Activated gamma-delta T cell treated with Interleukin-2 at 50 U/mL for 16 hours (primary cell): ENCODE measurements around the gene P2RX7.
"Not testable (repeated sequence)": the region's sequence is repeated elsewhere in the genome, so short reads cannot be mapped to it uniquely, and the experiment has no call there.

Experiments
- DNase-seq: peaks from one replicate; pipeline ENCODE4 v3.0.0-alpha.2; 2020

P2RX7 gene

DNA sequence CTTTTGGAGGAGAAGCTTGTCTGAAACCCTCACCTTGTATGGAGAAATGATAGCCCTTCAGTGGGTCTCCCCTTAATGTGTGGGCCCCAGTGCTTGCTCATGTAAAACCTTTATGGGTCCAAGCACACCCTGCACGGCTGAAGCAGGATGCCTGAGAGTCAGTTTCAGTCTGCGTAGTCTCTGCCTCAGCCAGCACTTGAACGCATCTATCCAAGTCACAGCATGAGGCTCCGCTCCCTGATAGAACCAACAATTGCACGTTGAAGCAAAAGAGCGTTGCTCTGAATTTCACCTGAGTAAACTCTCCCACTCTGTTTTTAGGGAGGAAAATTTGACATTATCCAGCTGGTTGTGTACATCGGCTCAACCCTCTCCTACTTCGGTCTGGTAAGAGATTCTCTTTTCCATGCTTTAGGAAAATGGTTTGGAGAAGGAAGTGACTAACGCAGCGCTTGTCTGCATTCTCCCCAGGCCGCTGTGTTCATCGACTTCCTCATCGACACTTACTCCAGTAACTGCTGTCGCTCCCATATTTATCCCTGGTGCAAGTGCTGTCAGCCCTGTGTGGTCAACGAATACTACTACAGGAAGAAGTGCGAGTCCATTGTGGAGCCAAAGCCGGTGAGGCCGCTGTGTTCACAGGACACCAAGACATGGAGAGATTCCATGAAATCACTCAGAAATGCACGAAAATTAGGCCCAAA, 44.3 kb downstream of the P2RX7 start:
- no peak for DNase-seq

DNA sequence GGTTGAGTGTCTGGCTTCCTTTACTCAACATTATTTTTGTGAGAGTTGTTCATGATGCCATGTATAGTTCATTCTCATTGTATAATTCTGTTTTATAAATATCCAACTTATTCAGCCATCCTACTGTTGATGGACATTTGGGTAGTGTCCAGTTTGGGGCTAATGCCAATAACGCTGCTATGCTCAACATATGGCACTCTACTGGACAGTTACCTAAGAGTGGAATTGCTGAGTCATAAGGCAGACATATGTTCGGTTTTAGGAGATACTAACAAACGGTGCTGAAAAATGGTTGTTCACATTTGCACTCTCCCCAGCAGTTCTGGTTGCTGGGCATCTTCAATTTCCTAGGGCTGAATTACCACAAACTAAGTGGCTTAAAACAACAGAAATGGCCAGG, 48.5 kb downstream of the P2RX7 start:
- no peak for DNase-seq

DNA sequence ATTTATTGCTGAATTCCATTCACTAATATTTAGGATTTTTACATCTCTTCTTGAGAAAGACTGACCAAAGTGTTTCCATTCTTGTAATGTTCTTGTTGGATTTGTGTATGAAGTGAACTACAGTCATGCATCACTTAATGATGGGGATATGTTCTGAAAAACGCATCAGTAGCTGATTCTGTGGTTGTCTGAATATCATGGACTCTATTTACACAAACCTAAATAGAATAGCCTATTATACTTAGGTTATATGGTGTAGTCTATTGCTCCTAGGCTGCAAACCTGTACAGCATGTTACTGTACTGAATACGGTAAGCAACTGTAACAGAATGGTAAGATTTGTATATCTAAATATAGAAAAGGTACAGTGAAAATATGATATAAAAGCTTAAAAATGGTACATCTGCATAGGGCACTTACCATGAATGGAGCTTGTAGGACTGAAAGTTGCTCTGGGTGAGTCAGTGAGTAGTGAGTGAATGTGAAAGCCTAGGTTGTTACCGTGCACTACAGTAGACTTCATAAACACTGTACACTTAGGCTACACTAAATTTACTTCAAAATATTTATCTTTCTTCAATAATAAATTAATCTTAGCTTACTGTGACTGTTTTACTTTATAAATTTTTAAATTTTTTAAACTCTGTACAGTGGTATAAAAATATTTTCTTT, 49.7 kb downstream of the P2RX7 start:
- DNase-seq: no peak

DNA sequence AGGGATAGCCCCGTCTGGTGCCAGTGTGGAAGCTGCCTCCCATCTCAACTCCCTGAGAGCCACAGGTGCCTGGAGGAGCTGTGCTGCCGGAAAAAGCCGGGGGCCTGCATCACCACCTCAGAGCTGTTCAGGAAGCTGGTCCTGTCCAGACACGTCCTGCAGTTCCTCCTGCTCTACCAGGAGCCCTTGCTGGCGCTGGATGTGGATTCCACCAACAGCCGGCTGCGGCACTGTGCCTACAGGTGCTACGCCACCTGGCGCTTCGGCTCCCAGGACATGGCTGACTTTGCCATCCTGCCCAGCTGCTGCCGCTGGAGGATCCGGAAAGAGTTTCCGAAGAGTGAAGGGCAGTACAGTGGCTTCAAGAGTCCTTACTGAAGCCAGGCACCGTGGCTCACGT, 51.7 kb downstream of the P2RX7 start:
- no peak for DNase-seq

DNA sequence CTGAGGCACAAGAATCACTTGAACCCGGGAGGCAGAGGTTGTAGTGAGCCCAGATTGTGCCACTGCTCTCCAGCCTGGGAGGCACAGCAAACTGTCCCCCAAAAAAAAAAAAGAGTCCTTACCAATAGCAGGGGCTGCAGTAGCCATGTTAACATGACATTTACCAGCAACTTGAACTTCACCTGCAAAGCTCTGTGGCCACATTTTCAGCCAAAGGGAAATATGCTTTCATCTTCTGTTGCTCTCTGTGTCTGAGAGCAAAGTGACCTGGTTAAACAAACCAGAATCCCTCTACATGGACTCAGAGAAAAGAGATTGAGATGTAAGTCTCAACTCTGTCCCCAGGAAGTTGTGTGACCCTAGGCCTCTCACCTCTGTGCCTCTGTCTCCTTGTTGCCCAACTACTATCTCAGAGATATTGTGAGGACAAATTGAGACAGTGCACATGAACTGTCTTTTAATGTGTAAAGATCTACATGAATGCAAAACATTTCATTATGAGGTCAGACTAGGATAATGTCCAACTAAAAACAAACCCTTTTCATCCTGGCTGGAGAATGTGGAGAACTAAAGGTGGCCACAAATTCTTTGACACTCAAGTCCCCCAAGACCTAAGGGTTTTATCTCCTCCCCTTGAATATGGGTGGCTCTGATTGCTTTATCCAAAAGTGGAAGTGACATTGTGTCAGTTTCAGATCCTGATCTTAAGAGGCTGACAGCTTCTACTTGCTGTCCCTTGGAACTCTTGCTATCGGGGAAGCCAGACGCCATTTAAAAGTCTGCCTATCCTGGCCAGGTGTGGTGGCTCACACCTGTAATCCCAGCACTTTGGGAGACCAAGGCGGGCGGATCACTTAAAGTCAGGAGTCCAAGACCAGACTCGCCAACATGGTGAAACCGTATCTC, 52.6 kb downstream of the P2RX7 start:
- DNase-seq: no peak

DNA sequence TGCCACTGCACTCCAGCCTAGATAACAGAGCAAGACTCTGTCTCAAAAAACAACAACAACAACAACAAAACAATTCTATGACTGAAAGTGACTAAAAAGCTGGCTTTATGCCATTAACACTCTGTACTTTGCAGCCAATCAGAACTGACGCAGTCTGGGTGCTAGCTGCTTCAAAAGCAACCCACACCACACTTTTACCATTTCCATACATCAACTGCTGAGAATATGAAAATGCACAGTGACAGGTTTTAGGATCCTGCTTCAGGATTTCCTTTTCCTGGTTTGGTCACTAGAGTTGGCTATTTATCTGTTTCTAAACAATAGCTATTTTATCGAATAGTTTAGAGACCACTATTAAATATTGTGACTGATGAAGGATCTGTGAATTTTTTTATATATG, 54.1 kb downstream of the P2RX7 start:
- DNase-seq: no peak

DNA sequence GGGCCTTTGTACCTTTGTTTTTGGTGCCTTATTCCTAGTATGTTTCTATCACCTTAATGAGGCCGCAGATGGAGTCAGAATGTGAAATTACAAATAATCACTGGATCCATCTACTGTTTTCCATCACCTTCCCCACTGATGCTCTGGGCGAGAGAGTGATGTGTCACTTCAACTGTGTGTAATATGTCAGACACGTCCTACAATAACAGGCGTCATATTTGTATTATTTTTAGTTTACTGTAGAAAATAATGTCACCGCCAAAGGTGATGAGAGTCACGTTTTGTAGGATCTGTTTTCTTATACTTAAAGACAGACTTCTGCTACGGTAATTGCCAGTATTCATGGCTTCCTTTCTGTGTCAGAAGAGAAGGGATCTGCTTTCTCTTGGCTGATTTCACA, 54.8 kb downstream of the P2RX7 start:
- no peak for DNase-seq

DNA sequence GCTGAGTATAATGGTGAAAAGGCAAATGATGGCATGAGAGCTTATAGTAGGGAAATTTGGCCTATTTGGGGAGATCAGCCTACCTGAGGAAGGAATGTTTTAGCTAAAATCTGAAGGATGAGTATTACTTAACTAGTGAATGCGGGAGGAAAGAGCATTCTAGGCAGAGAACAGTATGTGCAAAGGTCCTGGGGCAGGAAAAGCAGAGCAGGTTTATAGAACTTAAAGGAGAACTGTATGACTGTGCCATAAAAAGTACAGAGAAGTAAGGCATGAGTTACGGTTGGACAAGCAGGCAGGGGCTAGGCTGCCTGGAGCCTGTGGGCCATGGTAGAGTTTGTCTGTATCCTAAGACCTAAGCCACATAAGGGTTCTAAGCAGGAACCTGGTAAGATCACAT, 55.6 kb downstream of the P2RX7 start:
- no peak for DNase-seq

DNA sequence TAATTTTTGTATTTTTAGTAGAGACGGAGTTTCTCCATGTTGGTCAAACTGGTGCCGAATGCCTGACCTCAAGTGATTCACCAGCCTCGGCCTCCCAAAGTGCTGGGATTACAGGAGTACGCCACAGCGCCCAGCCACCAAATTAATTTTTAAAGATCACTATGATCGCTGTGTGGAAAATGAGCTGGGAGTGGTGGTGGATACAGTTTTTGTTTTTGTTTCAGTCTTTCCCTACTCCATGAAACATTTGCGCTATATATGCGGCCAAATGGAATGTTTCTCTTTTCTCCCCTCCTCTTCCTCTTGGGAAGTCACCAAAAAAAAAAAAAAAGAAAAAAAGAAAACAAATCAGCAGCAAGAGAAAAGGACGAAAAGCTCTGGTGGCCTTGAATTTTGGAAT, 56.5 kb downstream of the P2RX7 start:
- no peak for DNase-seq

DNA sequence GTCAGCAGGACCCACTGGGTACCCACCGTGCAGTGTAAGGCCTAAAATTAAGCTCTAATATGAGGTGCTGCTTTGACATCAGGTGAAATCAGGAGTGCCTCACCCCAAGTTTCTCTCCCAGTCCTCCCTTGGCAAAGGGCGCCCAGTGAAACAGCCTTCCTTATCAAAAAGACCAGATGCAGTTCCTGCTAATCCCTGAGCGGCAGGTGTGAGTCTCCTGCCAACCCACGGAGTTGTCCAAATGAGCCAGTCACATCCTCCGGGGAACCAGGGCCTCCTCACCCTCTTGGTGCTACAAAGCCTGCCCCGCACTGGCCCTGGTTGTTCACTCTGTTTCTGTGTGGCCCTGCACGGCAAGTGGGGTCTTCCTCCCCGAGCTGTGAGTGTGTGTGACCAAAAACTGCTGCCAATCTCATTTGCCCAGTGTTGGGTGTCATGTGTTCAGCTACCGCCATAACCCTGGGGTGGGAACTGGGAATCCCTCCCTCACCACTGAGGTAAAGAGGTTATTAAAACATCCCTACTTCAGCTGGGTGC, 57.0 kb downstream of the P2RX7 start:
- DNase-seq: no peak

DNA sequence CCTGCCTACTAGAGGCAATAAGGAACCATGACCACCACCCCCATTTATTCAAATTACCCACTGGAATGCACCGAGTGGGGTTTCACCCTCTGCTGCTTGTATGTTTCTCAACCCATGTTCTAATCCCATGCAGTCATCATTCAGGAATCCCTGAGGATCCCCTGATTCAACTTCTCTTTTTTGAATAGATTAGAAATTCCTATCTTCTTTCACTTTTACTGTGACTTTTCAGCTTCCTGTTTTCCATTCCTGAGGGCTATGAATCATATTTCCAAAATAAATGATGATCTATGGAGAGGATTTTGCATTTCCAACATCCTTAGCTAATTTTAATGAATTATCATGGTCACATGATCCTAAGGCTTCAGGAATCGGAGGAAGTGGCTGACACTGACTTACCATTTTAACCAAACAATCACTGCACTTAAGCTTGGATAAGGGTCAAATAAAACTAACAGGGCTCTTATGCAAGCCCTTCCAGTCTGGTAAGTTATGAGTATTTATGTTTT, 57.9 kb downstream of the P2RX7 start:
- no peak for DNase-seq

DNA sequence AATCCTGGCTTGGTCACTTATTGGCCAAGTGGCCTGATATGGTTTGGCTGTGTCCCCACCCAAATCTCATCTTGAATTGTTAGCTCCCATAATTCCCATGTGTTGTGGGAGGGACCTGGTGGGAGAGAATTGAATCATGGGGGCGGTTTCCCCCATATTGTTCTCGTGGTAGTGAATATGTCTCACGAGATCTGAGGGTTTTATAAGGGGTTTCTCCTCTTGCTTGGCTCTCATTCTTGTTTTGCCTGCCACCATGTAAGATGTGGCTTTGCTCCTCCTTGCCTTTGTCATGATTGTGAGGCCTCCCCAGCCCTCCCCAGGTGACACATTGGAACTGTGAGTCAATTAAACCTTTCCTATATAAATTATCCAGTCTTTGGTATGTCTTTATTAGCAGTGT, 58.5 kb downstream of the P2RX7 start:
- DNase-seq: no peak

DNA sequence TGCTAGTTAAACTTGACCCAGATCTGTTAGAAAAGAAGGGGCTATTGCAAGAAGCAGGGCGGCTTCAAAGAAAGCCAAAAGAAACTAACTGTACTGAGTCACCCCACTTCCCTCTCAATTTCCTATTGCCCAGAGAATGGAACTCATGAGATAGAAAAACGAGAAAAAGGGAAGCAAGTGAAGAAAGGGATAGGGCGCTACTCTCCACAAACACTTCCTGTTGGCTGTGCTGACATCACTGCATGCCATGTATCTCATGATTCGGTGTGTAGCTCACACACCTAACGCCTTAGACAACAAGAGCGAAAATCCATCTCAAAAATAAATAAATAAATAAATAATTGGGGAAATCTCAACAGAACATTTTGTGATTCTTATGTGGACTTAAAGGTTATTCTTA, 64.2 kb downstream of the P2RX7 start:
- no peak for DNase-seq

DNA sequence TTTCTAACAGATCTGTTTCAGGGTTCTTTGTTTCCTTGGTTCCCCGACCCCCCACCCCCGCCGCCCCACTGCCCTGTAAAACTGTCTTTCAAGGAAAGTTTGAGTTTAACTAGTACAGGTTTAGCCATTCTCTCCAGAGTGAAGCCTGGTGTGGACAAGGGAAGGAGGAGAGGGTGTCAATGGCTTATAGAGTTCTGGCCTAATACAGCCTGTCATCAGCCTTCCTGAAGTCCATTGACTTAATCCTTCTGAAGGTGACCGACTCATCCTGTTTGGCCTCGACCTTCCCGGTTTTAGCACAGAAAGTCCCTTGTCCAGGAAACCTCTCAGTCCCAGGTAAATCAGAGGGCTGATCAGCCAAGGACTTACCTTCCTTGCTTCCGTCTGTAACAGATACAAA, 66.3 kb downstream of the P2RX7 start:
- DNase-seq: no peak

DNA sequence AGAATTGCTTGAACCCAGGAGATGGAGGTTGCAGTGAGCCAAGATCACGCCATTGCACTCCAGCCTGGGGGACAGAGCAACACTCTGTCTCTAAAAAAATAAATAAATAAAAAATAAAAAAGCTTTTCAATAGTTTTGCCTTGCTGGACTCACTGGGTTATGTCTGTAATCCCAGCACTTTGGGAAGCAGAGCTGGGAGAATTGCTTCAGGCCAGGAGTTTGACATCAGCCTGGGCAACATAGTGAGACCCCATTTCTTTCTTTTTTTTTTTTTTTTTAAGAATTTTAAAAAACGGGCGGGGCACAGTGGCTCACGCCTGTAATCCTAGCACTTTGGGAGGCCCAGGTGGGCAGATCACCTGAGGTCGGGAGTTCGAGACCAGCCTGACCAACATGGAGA, 68.5 kb downstream of the P2RX7 start:
- DNase-seq: not testable (repeated sequence)

DNA sequence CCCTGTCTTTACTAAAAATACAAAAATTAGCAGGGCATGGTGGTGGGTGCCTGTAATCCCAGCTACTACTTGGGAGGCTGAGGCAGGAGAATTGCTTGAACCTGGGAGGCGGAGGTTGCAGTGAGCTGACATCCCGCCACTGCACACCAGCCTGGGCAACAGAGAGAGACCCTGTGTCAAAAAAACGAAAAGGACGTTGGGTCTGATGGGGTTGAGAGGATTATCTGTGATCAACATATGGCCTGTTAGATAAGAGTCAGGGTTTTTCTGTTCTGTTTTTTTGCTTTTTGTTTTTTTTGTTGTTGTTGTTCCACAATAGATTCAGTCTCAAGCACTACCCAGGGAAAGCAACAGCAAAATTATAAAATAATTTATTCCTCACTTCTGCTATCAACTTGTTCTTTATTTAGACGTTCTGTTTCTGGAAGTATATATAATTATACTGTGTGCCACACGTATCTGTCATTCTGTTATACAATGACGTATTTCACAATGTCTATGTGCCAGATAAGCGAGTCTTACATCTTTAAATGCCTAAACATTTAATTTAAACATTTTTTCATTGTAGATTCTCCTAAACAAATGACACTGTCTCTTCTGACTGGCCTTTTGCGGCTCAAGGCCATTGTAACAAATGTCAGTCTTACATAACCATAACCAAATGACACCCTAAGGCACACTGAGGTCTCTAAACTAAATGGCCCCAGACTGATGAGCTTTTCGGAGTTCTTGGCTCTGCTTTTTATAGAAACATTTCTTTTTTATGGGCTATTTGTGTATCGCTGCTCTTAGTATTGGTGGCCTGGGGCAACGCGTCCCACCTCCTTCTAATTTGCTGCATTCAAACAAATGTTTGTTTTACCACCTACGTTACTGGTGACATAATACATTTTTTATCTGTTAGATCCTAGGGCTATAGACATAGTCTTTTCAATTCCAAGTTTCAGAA, 70.0 kb downstream of the P2RX7 start:
- no peak for DNase-seq

DNA sequence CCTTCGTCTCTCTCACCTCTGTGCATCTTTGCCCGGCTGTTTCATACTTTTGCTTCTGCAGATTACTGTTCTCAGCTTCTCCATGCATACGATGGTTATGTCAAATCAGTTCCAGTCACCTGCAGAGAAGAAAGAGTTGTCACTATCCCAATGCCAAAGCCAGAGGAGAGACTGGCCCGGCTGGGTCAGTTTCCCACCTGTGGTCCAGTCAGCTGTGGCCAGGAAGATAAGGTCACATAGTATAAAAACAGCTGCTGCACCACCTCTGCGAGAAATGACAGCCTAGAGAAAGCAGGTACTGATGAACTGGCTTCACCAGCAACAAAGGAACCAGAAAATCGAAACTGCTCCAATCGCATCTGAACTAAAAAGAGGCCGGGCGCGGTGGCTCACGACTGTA, 70.8 kb downstream of the P2RX7 start:
- no peak for DNase-seq

DNA sequence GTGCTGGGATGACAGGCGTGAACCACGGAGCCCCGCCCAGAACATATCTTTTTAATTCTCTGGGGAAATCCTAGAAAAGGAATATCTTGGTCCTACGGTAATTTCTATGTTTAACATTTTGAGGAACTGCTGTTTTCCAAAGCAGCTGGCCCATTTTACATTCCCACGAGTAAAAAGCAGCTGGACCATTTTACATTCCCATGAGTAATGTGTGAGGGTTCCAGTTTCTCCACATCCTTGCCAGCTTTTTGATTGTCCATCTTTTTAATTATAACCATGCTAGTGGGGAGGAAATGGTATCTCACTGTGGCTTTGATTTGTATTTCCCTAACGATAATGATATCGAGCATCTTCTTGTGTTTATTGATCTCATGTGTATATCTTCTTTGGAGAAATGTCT, 72.8 kb downstream of the P2RX7 start:
- DNase-seq: no peak

DNA sequence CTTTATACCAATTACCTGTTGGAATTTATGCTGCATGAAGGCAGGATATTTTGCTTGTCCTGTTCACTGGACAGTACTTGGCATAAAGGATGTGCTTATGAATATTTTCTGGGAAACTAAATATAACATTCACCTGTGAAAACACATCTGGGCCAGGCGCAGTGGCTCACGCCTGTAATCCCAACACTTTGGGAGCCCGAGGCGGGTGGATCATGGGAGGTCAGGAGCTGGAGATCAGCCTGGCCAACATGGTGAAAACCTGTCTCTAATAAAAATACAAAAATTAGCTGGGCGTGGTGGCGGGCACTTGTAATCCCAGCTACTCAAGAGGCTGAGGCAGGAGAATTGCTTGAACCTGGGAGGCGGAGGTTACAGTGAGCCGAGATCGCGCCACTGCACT, 75.9 kb downstream of the P2RX7 start:
- not testable (repeated sequence) for DNase-seq

DNA sequence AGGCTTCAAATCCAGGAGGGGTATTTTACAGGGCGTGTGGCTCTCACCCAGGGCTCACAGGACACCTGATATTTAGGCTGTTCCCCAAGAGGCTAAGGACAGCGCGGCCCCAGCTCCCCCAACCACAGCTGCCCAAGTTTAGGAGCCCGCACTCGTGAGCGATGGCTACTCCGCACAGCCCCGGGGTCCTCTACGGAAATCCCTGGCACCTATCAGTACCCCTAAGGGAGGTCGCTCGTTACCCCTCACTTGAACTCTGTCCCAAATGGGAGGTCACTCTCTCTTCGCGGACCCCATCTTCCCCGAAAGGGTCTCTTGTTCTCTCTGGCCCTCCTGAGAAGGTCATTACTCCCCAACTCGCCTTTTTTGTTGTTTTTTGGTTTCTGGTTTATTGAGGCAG, 76.5 kb downstream of the P2RX7 start:
- DNase-seq: no peak

DNA sequence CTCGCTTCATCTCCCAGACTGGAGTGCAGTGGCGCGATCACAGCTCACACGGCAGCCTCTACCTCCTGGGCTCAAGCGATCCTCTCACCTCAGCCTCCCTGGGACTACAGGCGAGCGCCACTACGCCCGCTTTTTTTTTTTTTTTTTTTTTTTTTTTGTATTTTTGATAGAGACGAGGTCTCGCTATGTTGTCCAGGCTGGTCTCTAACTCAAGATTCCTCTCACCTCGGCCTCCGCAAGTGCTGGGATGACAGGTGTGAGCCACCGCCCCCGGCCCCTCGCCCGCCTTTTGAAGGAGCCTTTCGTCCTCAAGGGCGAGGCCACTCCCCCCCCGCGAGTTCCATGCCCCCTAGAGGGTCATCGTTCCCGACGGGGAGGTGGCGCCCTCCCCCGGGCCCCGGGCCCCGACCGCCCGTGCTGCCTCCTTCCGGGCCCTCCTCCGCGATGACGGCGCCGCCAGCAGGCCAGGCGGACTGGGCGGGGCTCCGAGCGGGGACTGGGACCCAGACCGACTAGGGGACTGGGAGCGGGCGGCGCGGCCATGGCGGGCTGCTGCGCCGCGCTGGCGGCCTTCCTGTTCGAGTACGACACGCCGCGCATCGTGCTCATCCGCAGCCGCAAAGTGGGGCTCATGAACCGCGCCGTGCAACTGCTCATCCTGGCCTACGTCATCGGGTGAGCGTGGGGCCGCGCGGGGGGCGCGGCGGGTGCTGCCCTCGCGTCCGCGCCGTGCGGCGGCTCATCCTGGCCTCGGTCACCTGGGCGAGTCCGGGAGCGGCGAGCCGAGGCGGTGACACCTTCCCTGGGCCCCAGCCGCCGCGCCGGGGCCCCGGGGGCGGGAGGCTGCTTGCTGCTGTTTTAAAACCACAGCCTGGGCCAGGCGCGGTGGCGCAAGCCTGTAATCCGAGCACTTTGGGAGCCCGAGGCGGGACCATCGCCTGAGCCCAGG, 77.2 kb downstream of the P2RX7 start, which contains the start of gene P2RX4:
TSS of gene P2RX4 (plus strand) at position 506 of the 949 bp plus-strand sequence. CDS start at position 542, 36 bp downstream.
- peak; percentile 79 for DNase-seq
